DMS153 treated with DMSO at 0.1 percent for 48 hours (cell line): Measurements from ENCODE around the gene SYNCRIP.
"Not testable (repeated sequence)": the region's sequence is repeated elsewhere in the genome, so short reads cannot be mapped to it uniquely, and the experiment has no call there.

Experiments
- DNase-seq: peaks from one replicate; lab custom pipeline; 2025; ENCODE audit not compliant: unreplicated experiment; lab: John Stamatoyannopoulos, UW

Gene SYNCRIP

GRCh38 chr6:85670573-85670972 is 27.9 kb upstream of the SYNCRIP start:
- no peak for DNase-seq

- DNase-seq = no peak
Measured at GRCh38 chr6:85669735-85670194, 27.1 kb upstream of the SYNCRIP start.

- no peak for DNase-seq
Measured at GRCh38 chr6:85662251-85662650, 19.6 kb upstream of the SYNCRIP start.

GRCh38 chr6:85660181-85660611 is 17.5 kb upstream of the SYNCRIP start:
- no peak for DNase-seq

GRCh38 chr6:85650606-85651005 is 7.9 kb upstream of the SYNCRIP start:
- no peak for DNase-seq

GRCh38 chr6:85644279-85644762 is 1.6 kb upstream of the SYNCRIP start:
- no peak for DNase-seq

- DNase-seq = peak; percentile 95
Measured at GRCh38 chr6:85643537-85644278, 1.0 kb upstream of the SYNCRIP start.

- no peak for DNase-seq
Measured at GRCh38 chr6:85641897-85642773, 551 bp downstream of the SYNCRIP start.

GRCh38 chr6:85641522-85641896 is 1.2 kb downstream of the SYNCRIP start:
- no peak for DNase-seq

- no peak for DNase-seq
Measured at GRCh38 chr6:85640821-85641220, 1.9 kb downstream of the SYNCRIP start.

GRCh38 chr6:85637579-85637978 is 5.1 kb downstream of the SYNCRIP start:
- DNase-seq = no peak

- DNase-seq = no peak
Measured at GRCh38 chr6:85632164-85632942, 10.3 kb downstream of the SYNCRIP start.

- DNase-seq = not testable (repeated sequence)
Measured at GRCh38 chr6:85631117-85631516, 11.6 kb downstream of the SYNCRIP start.

GRCh38 chr6:85628353-85628752 is 14.3 kb downstream of the SYNCRIP start:
- no peak for DNase-seq

GRCh38 chr6:85620308-85620707 is 22.4 kb downstream of the SYNCRIP start:
- DNase-seq = no peak

- no peak for DNase-seq
Measured at GRCh38 chr6:85614780-85615179, 27.9 kb downstream of the SYNCRIP start.

- no peak for DNase-seq
Measured at GRCh38 chr6:85612690-85613474, 29.8 kb downstream of the SYNCRIP start.

- DNase-seq = no peak
Measured at GRCh38 chr6:85610182-85610895, 32.3 kb downstream of the SYNCRIP start.

- no peak for DNase-seq
Measured at GRCh38 chr6:85602100-85602499, 40.6 kb downstream of the SYNCRIP start.
